ENCODE data around the gene TAOK3.
"Not testable (repeated sequence)": the region's sequence is repeated elsewhere in the genome, so short reads cannot be mapped to it uniquely, and the experiment has no call there.

TAOK3 gene

GRCh38 chr12:118372541-118373495 lies at the start of gene TAOK3:
TSS of gene TAOK3 (minus strand) at chr12:118372907. CDS start at chr12:118255567, 117,340 bp downstream.
- DNase-seq (ENCODE audit: low read depth): peak; percentile 96

DNA sequence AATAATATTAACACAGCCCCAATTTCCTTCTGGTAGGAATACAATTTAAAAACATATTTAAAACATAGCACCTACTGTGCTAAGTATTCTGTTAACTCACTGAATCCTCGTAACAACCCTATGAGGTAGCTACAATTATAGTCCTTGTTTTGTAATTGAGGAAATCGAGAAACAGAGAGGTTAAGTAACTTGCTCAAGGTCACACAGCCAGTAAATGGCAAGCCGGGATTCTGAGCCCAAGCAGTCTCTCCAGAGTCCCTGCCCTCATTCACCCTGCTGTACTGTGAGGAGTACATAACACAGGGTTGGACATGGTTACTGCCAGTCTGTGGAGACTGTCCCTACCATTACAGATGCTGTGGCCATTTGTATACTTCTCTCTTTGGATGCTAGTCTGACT lies 48.0 kb upstream of the TAOK3 start:
- DNase-seq (ENCODE audit: low read depth): no peak

GRCh38 chr12:118418385-118419057 lies 45.8 kb upstream of the TAOK3 start:
- DNase-seq (ENCODE audit: low read depth): no peak

GRCh38 chr12:118417942-118418341 lies 45.2 kb upstream of the TAOK3 start:
- no peak for DNase-seq (ENCODE audit: low read depth)

DNA sequence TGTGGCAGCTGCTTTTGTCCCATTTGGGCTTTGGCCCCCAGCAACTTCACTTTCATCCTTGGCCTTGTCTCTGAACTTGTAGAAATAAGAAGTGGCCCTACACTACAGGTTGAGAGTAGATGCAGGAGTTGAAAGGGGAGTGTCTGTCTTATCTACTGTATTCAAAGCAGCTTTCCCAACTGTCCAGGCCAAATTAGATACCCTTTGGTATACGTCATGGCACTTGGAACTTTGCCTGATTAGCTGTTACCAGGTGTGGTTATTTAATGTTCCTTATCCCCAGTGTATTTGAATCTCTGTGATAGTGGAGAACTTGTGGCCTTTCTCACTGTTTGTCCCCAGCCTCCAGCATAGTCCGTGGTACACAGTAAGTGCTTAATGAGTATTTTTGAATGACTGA lies 37.1 kb upstream of the TAOK3 start:
- no peak for DNase-seq (ENCODE audit: low read depth)

DNA sequence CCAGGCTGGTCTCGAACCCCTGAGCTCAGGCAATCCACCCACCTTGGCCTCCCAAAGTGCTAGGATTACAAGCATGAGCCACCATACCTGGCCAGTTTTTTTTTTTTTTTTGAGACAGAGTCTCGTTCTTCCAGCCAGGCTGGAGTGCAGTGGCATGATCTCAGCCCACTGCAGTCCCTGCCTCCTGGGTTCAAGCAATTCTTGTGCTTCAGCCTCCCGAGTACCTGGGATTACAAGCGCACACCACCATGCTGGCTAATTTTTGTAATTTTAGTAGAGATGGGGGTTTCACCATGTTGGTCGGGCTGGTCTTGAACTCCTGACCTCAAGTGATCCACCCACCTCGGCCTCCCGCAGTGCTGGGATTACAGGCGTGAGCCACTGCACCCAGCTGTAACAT lies 35.5 kb upstream of the TAOK3 start:
- DNase-seq (ENCODE audit: low read depth): not testable (repeated sequence)

DNA sequence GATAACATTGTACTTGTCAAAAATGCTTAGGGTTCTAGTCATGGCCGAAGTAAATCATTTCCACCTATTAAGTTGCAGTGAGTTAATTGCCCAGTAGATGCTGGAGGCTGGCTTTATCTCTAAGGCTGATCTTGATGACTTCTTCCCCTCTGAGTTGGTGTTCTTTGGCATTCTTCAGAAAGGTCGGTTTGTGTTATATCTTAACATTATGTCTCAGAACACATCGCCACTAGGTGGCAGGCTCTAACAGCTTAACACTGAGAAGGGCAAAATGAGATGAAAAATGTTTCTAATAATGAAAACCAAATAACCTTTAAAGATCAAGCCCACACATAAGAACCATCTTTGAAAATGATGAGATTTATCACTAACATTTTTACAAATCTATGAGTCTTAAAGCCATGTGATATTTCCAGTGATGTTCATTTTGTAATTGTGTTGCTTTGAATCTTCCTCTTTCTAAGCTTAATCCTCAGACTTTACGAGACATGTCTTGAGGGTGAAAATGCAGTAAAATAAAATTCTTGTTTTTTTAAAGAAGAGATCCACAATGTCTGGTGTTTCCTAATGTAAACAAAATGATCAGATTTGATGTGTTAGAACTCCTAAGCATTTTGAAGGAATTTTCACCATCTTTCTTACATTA lies 32.3 kb upstream of the TAOK3 start:
- peak; percentile 30 for DNase-seq (ENCODE audit: low read depth)

DNA sequence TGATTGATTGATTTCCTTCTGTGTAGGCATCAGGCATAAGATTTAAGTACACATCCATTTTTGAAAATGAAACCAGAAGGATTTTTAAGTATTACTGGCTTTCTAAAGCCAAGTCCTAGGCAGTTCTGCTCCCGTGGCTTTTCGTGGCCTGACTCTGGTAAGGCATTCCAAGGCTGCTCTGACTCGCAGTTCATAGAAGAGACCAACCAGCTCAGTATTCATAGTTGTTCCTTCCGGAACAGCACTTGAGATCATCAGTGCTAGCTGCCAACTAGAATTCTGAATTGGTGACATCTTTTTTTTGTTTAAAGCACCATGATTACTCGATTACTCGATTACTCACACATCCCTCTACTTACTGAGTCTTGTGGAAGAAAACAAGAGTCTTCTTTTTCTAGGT lies 29.5 kb upstream of the TAOK3 start:
- DNase-seq (ENCODE audit: low read depth): no peak

DNA sequence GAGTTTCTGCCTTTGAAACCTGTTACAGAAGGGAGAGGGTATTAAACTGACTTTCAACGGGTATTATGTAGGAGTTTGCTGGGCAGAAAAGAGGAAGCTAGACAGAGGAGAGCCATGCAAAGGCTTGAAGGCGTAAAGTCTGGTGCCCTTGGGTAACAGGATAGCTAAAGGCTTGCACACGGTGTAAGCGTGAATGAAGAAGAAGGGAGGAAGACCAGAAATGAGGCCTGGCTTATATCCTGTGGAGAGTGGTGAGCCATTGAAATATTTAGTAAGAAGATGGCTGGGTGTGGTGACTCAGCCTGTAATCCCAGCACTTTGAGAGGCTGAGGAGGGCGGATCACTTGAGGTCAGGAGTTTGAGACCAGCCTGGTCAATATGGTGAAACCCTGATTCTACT lies 26.2 kb upstream of the TAOK3 start:
- no peak for DNase-seq (ENCODE audit: low read depth)

GRCh38 chr12:118398524-118398923 lies 25.8 kb upstream of the TAOK3 start:
- no peak for DNase-seq (ENCODE audit: low read depth)

DNA sequence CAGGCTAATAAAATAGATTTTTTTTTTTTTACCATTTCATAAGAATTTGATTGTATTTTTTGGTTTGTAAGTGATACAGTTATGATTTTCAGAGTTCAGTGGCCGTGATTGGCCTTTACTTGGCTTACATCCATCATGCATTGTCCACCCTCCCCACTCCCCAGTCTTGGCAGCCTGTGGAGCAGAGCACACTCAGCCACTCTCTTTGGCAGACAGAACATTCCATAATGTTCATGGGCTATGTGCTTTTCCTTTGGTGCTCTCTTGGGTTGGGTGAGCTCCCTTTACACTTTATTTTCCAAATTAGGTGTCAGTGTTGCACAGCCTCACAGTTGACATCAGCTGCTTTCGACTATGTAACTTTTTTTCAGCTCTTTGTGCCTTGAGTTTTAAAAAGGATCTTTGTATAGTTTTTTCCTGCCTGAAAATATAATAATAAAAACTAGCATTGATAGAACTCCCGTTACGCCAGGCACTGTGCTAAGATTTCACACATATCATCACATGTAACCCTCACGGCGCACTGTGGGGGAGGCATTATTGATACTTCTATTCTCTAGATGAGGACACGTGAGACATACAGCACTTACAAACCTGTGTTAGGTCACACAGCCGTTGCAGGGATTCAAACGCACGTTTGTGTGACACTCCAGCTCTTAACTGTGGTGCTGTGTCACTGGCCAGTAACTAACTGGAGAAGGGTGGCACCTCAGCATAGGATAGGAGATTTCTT lies 25.2 kb upstream of the TAOK3 start:
- DNase-seq (ENCODE audit: low read depth): no peak

GRCh38 chr12:118391836-118392235 lies 19.1 kb upstream of the TAOK3 start:
- DNase-seq (ENCODE audit: low read depth): no peak

DNA sequence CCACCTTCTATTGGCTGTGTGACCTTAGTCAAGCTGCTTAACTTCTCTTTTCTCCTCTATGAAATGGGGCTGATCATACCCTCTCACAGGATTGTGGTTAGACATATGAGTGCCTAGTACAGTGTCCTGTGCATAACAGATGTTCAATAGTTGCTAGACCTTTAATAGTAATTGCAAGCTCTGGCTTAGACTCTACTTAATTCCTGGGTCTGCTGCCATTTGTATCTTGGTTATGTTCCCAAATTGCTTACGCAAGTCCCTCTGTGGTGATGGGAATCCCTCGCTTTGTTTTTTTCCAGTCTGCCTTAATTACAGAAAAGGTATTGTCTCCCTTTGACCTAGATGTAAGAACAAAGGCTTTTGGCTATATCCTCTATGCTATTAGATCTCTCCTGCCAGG lies 18.7 kb upstream of the TAOK3 start:
- DNase-seq (ENCODE audit: low read depth): no peak

DNA sequence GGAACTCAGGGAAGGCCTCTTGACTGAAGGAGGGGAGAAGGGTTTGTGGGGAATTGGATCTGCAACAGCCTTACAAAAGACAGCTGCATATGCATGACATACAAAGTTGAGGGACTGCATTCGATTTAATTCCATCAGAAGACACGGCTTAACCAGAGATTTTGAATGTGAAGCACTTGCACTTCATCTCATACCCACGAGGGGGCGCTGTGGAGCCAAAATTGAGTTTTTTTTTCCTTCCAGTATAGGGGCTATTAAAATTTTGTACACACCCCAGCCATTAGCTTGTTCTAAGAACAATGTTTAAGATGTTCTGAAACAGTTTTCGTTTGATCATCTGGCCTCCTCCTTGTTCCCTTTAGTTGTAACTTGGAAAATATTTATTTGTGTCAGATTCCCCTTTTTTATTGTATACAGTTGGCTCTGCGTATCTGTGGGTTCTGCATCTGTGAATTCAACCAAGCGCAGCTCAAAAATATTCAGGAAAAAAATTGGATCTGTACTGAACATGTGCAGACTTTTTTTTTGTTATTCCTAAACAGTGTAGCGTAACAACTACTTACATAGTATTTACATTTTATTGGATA lies 5.3 kb upstream of the TAOK3 start:
- peak; percentile 65 for DNase-seq (ENCODE audit: low read depth)

GRCh38 chr12:118377021-118377883 lies 4.5 kb upstream of the TAOK3 start:
- DNase-seq (ENCODE audit: low read depth): no peak

- DNase-seq (ENCODE audit: low read depth): peak; percentile 92
These were observed 3.6 kb upstream of the TAOK3 start, which contains the start of gene SUDS3 for GRCh38 chr12:118376089-118377020. TSS of gene SUDS3 (plus strand) at chr12:118376555. CDS start at chr12:118376692, 137 bp downstream.

DNA sequence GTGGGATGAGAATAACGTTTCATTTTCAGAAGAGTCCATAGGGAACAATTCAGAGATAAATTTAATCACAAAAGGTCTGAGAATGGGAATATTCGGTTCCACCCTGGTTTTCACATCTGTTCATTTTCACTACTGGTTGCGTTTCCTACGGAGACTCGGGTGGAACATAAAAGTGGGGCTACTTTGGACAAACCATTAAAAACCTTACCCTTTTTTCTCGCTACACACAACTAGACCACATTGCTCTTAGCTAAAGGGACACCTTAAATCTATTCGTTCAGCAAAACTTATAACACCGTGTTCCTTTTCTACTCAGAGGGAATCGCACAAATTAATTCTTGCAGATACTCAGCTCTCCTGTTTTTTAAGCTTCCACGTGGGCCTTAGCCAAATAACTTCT lies 2.6 kb upstream of the TAOK3 start:
- no peak for DNase-seq (ENCODE audit: low read depth)

GRCh38 chr12:118374909-118375308 lies 2.2 kb upstream of the TAOK3 start:
- no peak for DNase-seq (ENCODE audit: low read depth)

- no peak for DNase-seq (ENCODE audit: low read depth)
These were observed 1.5 kb upstream of the TAOK3 start for GRCh38 chr12:118374126-118374725.
